Muscle layer of colon (tissue), 2 donors: ENCODE measurements around the gene ATP8A2.
A peak's percentile ranks its signal among the peaks of the same experiment; 100 is the strongest.

Source experiments
- H3K27ac ChIP-seq: one replicate; pipeline ENCODE4 v1.7.0; 2013; ENCODE audit warnings: low read depth, mild to moderate bottlenecking, low read length, moderate library complexity
- H3K27me3 ChIP-seq, 2 donors: one replicate each; pipeline ENCODE4 v1.7.0; 2013; ENCODE audit warnings: low read length in 2 of 2, mild to moderate bottlenecking in 2 of 2; ENCODE audit not compliant: insufficient read depth in 2 of 2, control insufficient read depth in 1 of 2
- H3K36me3 ChIP-seq: one replicate; pipeline ENCODE4 v1.7.0; 2013; ENCODE audit warnings: mild to moderate bottlenecking, low read length; ENCODE audit not compliant: insufficient read depth
- H3K4me1 ChIP-seq: one replicate; pipeline ENCODE4 v1.7.0; 2013; ENCODE audit warnings: mild to moderate bottlenecking, low read length; ENCODE audit not compliant: insufficient read depth
- H3K4me3 ChIP-seq, 2 donors: one replicate each; pipeline ENCODE4 v1.7.0; 2013; ENCODE audit warnings: low read length in 2 of 2, low read depth in 1 of 2, mild to moderate bottlenecking in 1 of 2, moderate library complexity in 1 of 2
- H3K9ac ChIP-seq: one replicate; pipeline ENCODE4 v1.7.0; 2013; ENCODE audit warnings: low read length
- H3K9me3 ChIP-seq: one replicate; pipeline ENCODE4 v1.7.0; 2013; ENCODE audit warnings: mild to moderate bottlenecking, low read length
- donor health status: abdominal sarcoma.
- donor health status: Adenocarcinoma of cecum.

ATP8A2 gene

DNA sequence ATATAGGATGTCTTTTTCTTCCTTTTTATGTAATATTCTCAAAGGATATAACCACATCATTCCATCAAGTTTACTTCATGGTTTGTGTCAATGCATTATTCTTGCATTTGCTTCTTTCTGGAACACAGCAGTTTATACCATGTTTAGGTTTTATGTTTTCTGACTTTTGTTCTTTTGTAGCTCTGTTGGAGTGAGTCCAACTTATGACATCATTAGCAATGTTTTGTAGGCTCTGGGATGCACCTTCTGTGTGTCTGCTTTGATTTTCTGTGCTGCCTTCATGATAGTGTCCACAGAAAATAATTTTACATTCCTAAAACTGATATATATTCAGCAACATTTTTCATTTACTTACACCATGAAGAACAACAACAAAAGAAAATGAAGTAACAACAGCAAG is 611.1 kb downstream of the ATP8A2 start:
- Histone ChIP-seq H3K4me3 (no peak overlapping the region), H3K9ac (no peak overlapping the region), H3K9me3 (no peaks in the 10 kb centered on the region), H3K4me1 (no peaks in the 10 kb centered on the region), H3K27me3 (no peaks in the 10 kb centered on the region), H3K27ac (no peak overlapping the region), H3K36me3 (no peaks in the 10 kb centered on the region)

DNA sequence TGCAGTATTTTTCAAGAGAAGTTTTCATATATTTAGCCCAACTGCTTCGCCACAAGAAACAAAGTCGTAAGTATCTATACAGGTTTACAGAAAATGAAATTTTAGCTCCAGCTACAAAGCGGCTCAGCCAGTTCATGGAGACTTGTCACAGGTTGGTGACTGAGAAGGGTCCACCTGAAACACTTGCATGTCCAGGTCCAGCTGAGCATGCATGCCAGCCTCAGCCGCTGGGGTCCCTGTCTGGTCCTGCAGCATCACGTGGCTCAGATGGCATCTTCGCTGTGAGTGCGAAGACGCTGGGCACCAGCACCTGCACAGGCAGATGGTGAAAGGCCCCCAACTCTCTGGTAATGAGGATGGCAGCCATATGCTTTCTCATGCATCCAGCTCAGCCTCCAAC is 616.2 kb downstream of the ATP8A2 start:
- Histone ChIP-seq H3K36me3 (no peaks in the 10 kb centered on the region), H3K9ac (no peak overlapping the region), H3K27me3 (no peaks in the 10 kb centered on the region), H3K4me1 (no peaks in the 10 kb centered on the region), H3K9me3 (no peaks in the 10 kb centered on the region), H3K27ac (no peak overlapping the region), H3K4me3 (no peak overlapping the region)

DNA sequence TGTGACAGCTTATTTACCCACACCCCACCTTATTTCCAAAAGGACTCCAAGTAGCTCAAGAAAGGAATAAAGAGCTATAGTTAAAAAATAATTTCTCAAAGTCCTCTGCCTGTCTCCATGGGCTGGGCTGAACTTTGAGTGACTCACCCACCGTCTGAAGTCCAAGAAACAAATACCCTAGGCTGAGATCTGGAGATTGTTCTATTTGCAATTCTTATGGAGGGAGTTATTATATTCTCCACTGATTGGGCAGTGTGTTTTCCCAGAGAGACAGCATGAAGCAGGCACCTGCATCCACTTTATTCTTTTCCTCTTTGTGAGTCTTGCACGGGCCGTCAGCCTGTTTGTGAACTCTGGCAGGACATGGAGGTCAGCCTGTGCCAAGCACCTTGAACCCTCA is 616.9 kb downstream of the ATP8A2 start:
- no peak overlapping the region for H3K27ac ChIP-seq
- no peaks in the 10 kb centered on the region for H3K9me3 ChIP-seq
- H3K27me3 ChIP-seq = no peaks in the 10 kb centered on the region
- H3K4me1 ChIP-seq = no peaks in the 10 kb centered on the region
- no peak overlapping the region for H3K4me3 ChIP-seq
- H3K36me3 ChIP-seq = no peaks in the 10 kb centered on the region
- no peak overlapping the region for H3K9ac ChIP-seq

DNA sequence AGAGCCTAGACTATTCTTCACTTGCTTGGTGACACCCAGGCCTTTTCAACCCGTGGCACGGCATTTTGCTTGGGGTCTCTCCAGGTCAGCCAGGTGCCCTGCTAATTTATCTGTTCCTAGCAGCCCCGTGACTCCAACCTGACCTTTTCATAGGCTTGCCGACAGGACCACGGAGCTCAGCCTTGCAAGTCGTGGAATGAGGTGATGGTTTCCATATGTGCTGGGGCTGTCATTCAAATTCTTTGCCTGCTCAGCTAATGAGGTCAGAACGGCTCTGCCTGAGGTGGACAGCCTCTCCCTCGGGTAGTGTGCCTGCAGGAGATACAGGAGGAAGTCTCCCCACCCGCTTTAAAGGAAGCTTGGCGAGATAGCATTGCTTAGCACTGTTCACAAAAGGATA is 619.0 kb downstream of the ATP8A2 start:
- no peak overlapping the region for H3K27ac ChIP-seq
- H3K9me3 ChIP-seq = peaks cover 3% of the 10 kb centered on the region
- H3K9ac ChIP-seq = no peak overlapping the region
- H3K27me3 ChIP-seq = no peaks in the 10 kb centered on the region
- H3K36me3 ChIP-seq = no peaks in the 10 kb centered on the region
- no peak overlapping the region for H3K4me3 ChIP-seq
- no peaks in the 10 kb centered on the region for H3K4me1 ChIP-seq

DNA sequence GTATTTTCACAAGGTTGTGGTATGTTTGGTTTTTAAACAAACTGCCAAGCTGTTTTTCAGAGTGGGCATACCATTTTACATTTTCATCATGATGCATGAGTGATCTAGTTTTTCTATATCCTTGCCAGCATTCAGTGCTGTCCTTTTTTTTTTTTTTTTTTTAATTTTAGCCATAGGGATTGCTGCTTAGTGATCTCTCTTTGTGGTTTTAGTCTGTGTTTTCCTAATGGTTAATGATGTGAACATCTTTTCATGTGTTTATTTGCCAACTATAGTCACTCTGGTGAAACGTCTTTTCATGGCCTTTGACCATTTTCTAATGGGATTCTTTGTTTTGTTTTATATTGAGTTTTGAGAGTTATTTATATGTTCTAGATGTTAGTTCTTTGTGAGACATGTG is 620.3 kb downstream of the ATP8A2 start:
- H3K4me3 ChIP-seq = no peak overlapping the region
- H3K27ac ChIP-seq = no peak overlapping the region
- H3K4me1 ChIP-seq = no peaks in the 10 kb centered on the region
- H3K9ac ChIP-seq = no peak overlapping the region
- H3K36me3 ChIP-seq = no peaks in the 10 kb centered on the region
- no peaks in the 10 kb centered on the region for H3K27me3 ChIP-seq
- peaks cover 5% of the 10 kb centered on the region for H3K9me3 ChIP-seq

DNA sequence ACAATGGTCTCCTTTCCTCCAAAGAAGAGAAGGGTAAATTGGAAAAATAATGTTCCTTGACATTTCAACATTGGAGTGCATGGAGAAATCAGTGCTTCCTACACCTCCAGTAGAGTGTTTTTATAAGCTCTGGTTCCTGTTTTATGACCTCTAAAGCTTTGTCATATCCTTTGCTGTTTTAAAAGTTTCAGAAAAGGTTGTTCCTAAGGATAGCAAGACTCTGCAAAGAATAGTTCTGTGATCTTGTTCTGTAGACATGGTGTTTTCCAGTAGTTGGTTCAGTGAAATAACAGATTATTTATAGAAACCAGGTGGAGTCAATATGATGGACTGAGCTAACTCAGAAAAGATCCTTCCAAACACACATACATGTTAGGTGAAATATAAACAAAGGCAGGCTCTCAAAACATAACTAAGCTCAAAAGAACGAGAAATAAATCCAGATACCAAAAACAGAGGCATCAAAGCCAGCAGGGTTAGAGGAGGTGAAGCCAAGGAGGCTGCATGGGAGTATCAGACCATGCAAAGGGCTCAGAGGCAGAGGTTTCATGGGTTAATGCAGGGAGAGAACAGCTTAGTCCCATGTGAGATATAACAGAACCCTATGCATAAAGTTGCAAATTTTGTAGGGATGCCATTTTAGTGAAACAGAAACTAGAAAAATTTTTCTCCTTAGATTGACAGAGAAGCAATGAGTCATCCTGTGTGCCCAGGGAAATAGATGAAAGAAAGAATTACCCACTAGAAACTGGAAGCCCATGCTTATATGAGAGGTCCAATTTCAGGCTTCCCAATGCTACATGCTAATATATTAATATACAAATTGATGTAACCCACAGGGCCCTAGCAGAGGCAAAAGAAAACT is 635.7 kb downstream of the ATP8A2 start:
- H3K9me3 ChIP-seq = no peaks in the 10 kb centered on the region
- H3K9ac ChIP-seq = no peak overlapping the region
- no peaks in the 10 kb centered on the region for H3K36me3 ChIP-seq
- peaks cover 0 to 5% of the 10 kb centered on the region in 2 donors for H3K27me3 ChIP-seq
- H3K27ac ChIP-seq = no peak overlapping the region
- no peak overlapping the region for H3K4me3 ChIP-seq
- no peaks in the 10 kb centered on the region for H3K4me1 ChIP-seq

DNA sequence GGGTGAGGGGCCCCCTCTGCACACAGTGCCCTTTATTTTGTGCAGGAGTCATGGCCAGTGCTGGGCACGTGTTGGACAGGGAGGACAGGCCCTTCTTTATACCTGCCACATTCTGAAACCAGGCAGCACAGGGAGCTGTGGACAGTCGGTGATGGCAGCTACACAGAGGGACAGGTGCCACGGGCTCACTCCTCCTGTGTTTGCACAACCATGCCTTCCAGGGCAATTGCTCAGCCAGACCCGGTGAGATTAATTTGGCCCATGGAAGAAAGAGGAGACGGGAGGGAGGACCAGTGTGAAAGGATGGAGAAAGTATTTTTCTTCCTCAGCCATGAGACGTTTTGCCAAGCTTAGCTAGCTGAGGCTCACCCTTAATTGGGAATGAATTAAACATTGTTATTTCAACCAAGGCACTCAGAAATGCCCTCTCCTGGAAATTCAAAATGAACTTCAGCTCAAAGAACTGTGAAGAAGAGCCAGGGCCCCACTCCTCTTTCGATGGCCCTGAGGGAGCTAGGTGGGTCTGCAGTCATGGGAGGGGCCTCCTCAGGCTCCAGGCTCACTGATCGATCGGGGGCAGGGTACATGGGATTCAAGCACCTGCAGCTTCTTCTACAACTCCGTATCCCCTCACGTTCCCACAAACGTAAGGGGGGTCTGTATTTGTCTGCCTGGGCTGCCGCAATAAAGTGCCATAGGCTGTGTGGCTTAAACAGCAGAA is 638.9 kb downstream of the ATP8A2 start:
- Histone ChIP-seq H3K27me3 (peaks cover 0 to 8% of the 10 kb centered on the region in 2 donors), H3K4me1 (no peaks in the 10 kb centered on the region), H3K27ac (no peak overlapping the region), H3K4me3 (no peak overlapping the region), H3K36me3 (no peaks in the 10 kb centered on the region), H3K9me3 (no peaks in the 10 kb centered on the region), H3K9ac (no peak overlapping the region)

DNA sequence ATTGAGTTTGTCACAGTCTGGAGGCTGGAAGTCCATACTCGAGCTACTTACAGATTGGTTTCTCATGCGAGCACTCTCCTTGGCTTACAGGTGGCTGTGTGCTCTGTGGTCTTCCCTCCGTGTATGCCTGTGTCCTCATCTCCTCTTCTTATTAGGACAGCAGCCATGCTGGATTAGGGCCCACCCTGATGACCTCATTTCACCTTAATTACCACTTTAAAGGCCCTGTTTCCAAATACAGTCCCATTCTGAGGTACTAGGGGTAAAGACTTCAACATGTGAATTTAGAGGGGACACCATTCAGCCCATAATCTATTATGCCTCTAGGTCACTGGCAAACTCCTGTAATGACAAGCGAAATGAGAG is 639.4 kb downstream of the ATP8A2 start:
- H3K4me3 ChIP-seq = no peak overlapping the region
- no peaks in the 10 kb centered on the region for H3K9me3 ChIP-seq
- no peak overlapping the region for H3K27ac ChIP-seq
- H3K36me3 ChIP-seq = no peaks in the 10 kb centered on the region
- peaks cover 0 to 8% of the 10 kb centered on the region in 2 donors for H3K27me3 ChIP-seq
- no peaks in the 10 kb centered on the region for H3K4me1 ChIP-seq
- no peak overlapping the region for H3K9ac ChIP-seq

DNA sequence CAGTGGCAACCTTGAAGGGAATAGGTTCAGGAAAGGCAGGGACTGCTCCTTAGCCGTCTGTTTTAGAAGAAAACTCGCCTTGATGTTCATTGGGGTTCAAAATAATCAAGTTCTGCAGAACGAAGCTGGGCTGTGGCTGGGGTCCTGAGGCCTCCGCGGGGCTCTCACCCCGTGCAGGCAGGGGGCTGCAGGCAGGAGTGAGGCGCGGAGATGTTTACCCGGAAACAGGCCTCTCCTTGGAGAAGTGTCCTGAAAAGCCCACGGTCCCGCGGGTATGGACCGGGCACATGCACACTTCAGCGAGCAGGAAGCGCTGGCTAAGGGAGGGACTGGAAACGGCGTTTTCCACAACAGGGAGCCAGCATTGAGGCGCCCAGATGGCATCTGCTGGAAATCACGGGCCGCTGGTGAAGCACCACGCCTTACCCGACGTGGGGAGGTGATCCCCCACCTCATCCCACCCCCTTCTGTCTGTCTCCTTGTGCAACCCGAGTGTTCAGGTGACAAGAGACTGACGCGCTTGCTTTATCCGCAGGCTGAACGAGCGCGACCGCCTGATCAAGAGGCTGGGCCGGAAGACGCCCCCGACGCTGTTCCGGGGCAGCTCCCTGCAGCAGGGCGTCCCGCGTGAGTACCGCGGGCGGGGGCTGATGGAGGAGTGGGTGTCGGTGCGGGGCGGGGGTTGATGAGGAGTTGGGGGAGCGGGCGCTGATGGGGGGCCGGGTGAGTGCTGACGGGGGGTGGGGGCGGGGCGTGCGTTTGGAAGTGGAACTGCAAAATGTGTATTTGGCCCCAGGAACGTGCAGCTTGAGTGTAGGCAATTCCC is 640.4 kb downstream of the ATP8A2 start:
- Histone ChIP-seq H3K4me1 (no peaks in the 10 kb centered on the region), H3K4me3 (peak overlapping the region in 1 of 2 donors; percentile 27), H3K27me3 (peaks cover 0 to 8% of the 10 kb centered on the region in 2 donors), H3K9ac (no peak overlapping the region), H3K27ac (no peak overlapping the region), H3K36me3 (no peaks in the 10 kb centered on the region), H3K9me3 (no peaks in the 10 kb centered on the region)

DNA sequence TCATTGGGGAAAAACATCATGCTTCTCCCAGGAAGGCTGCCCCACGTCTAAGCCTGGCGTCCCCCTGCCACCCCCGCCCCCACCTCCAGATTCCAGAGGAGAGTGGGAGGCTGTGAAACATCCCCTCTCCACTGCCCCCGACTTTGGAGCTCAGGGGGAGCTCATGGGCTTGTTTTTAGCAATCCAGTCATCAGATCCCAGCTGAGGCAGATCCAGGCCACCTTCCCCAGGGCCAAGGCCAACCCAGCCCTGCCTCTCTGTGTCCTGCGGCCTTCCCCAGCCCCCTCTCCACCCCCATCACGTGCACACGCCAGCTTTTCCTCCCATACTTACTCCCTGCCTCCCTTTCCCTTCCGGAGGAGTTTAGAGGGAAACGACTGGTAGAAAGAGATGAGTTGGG is 641.2 kb downstream of the ATP8A2 start:
- Histone ChIP-seq H3K9me3 (no peaks in the 10 kb centered on the region), H3K27me3 (peaks cover 0 to 8% of the 10 kb centered on the region in 2 donors), H3K4me1 (no peaks in the 10 kb centered on the region), H3K9ac (no peak overlapping the region), H3K4me3 (no peak overlapping the region), H3K36me3 (no peaks in the 10 kb centered on the region), H3K27ac (no peak overlapping the region)
